ENCODE measurements around the gene MAP3K3. TPM values are rescaled to one million over a fixed set of nuclear protein-coding genes. Genes with fewer than 3 reads are reported as not detected.

MAP3K3 gene
- polyA plus RNA-seq, 1 experiment: 15.3 TPM

GRCh38 chr17:63722403-63722802 is 100.2 kb downstream of the MAP3K3 start:
- no peak for TF ChIP-seq CTCF (IDR thresholded peaks at IDR 0.05; ENCODE audit: low read depth, low read length)
- ChIA-PET CTCF (no interaction called here), POLR2A (no interaction called here)
- Histone ChIP-seq H3K4me3 (ENCODE audit: low read depth, low read length) (no peak overlapping the region), H3K27me3 (ENCODE audit: control insufficient read depth, insufficient read depth, low read length) (no peaks in the 10 kb centered on the region), H3K27ac (ENCODE audit: low read depth, low read length) (no peak overlapping the region), H3K9me3 (ENCODE audit: control insufficient read depth, insufficient read depth, low read length) (no peaks in the 10 kb centered on the region)
- DNase-seq (ENCODE audit: low read depth, low spot score): no peak

- H3K9me3 ChIP-seq (ENCODE audit: control insufficient read depth, insufficient read depth, low read length): no peaks in the 10 kb centered on the region
- H3K27me3 ChIP-seq (ENCODE audit: control insufficient read depth, insufficient read depth, low read length): no peaks in the 10 kb centered on the region
- no peak overlapping the region for H3K27ac ChIP-seq (ENCODE audit: low read depth, low read length)
- TF ChIP-seq CTCF (IDR thresholded peaks at IDR 0.05; ENCODE audit: low read depth, low read length): no peak
- no peak overlapping the region for H3K4me3 ChIP-seq (ENCODE audit: low read depth, low read length)
- CTCF ChIA-PET: interaction anchor here (1.0 kb wide), 1 partner anchor 124 kb away, joined by 4 read pairs; no protein-coding TSS in a partner anchor
- DNase-seq (ENCODE audit: low read depth, low spot score): no peak
- POLR2A ChIA-PET: no interaction called here
These were observed 113.5 kb downstream of the MAP3K3 start for GRCh38 chr17:63735691-63736090.

GRCh38 chr17:63740464-63741142 is 118.4 kb downstream of the MAP3K3 start:
- CTCF ChIA-PET: no interaction called here
- no peak for DNase-seq (ENCODE audit: low read depth, low spot score)
- Histone ChIP-seq H3K27ac (ENCODE audit: low read depth, low read length) (peak overlapping the region; percentile 50), H3K9me3 (ENCODE audit: control insufficient read depth, insufficient read depth, low read length) (peaks cover 5% of the 10 kb centered on the region; the same call in 1 of the 2 replicates), H3K27me3 (ENCODE audit: control insufficient read depth, insufficient read depth, low read length) (no peaks in the 10 kb centered on the region), H3K4me3 (ENCODE audit: low read depth, low read length) (peak overlapping the region; percentile 83)
- POLR2A ChIA-PET: no interaction called here
- TF ChIP-seq CTCF (IDR thresholded peaks at IDR 0.05; ENCODE audit: low read depth, low read length): no peak

DNA sequence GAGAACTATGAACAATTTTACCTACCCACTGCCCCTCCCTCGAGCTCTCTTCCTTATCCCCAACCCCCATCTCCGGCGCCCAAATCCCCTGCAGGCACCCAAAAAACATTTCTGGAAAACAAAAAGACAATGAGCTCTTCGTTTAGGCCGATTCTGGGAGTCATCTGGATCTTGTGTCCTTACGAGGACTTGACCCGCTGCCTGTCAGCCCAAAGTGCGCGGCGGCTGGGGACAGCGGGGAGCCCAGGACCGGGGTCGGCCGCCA is 118.9 kb downstream of the MAP3K3 start:
- Histone ChIP-seq H3K27me3 (ENCODE audit: control insufficient read depth, insufficient read depth, low read length) (no peaks in the 10 kb centered on the region), H3K27ac (ENCODE audit: low read depth, low read length) (peak overlapping the region; percentile 50), H3K4me3 (ENCODE audit: low read depth, low read length) (peak overlapping the region; percentile 83), H3K9me3 (ENCODE audit: control insufficient read depth, insufficient read depth, low read length) (peaks cover 5% of the 10 kb centered on the region; the same call in 1 of the 2 replicates)
- ChIA-PET CTCF (no interaction called here), POLR2A (no interaction called here)
- DNase-seq (ENCODE audit: low read depth, low spot score): no peak
- no peak for TF ChIP-seq CTCF (IDR thresholded peaks at IDR 0.05; ENCODE audit: low read depth, low read length)

- peak; percentile 89 for DNase-seq (ENCODE audit: low read depth, low spot score)
These were observed 119.4 kb downstream of the MAP3K3 start, which contains the start of gene STRADA for GRCh38 chr17:63741408-63742173. Gene STRADA (minus strand): TSS chr17:63741799. CDS start chr17:63728369, 13,430 bp downstream.

More at GRCh38 chr17:63741408-63742173, 119.4 kb downstream of the MAP3K3 start, which contains the start of gene STRADA:
- peaks cover 5% of the 10 kb centered on the region; the same call in 1 of the 2 replicates for H3K9me3 ChIP-seq (ENCODE audit: control insufficient read depth, insufficient read depth, low read length)
- H3K4me3 ChIP-seq (ENCODE audit: low read depth, low read length): peak within 1 kb of the TSS; percentile 83
- no peaks in the 10 kb centered on the region for H3K27me3 ChIP-seq (ENCODE audit: control insufficient read depth, insufficient read depth, low read length)
- peak within 1 kb of the TSS; percentile 71 for H3K27ac ChIP-seq (ENCODE audit: low read depth, low read length)
- no peak for TF ChIP-seq CTCF (IDR thresholded peaks at IDR 0.05; ENCODE audit: low read depth, low read length)
- CTCF ChIA-PET: interaction anchor here (0.7 kb wide), 1 partner anchor 40 kb away, joined by 4 read pairs; no protein-coding TSS in a partner anchor
- POLR2A ChIA-PET: interaction anchor here (0.9 kb wide), 1 partner anchor 14 kb away, joined by 3 read pairs; no protein-coding TSS in a partner anchor
